Right forelimb (tissue), 1 donor: ENCODE results near the gene ZC3H7A.

ENCODE experiments used
- DNase-seq: peaks from one replicate; pipeline ENCODE4 v3.0.0-alpha.2; 2018

ZC3H7A gene

DNA sequence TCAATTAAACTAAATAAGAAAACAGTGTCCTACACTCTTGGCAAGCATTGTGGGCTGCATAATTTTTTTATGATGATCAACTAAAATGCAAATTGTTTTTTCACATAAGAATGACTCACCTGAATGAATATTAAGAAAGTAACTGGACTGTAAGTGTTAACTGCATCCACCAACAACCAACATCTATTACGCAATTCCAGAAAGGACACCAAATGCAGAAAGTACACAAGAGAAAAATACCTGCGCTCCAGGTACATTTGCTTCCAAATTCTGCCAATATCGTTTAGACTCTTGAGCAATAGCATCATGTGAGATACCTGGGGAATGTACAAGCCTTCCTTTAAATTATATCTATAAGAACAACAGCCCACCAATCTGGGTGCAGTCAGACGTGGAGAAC lies 34.6 kb downstream of the ZC3H7A start:
- no peak for DNase-seq

DNA sequence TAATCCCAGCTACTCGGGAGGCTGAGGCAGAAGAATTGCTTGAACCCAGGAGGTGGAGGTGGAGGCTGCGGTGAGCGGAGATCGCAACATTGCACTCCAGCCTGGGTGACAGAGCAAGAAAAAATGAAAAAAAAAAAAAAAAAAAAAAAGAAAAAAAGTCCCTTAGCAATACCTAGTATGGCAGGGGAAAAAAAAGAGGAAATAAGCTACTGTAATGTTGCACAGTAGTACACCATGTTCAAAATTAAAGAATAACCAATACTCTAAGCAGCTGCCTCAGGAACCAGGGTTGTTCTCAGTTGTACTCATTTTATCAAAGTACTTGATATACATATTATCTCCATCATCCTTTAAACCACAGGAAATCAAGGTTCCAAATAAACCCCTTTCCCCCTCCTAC lies 37.1 kb downstream of the ZC3H7A start:
- DNase-seq: no peak

GRCh38 chr16:11759163-11759834 lies 37.8 kb downstream of the ZC3H7A start:
- no peak for DNase-seq

GRCh38 chr16:11757671-11758545 lies 39.1 kb downstream of the ZC3H7A start:
- no peak for DNase-seq

DNA sequence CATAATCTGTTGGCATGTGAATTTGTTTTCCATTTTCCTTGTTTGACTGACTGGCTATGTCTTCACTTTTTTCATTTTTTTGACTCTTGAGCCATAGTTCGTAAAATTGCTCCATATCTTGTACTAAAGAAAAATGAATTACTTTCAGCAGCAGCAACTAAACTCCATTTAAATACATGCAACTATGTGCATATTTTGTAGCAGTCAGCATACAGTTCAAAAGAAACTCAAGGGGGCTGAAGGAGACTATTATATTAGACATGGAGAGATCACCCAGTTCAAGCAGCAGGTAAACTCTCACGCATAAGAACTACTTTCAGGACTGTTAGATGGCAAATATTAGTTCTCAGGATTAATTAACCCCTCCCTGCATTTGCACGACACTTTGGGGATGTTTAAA lies 40.8 kb downstream of the ZC3H7A start:
- no peak for DNase-seq

DNA sequence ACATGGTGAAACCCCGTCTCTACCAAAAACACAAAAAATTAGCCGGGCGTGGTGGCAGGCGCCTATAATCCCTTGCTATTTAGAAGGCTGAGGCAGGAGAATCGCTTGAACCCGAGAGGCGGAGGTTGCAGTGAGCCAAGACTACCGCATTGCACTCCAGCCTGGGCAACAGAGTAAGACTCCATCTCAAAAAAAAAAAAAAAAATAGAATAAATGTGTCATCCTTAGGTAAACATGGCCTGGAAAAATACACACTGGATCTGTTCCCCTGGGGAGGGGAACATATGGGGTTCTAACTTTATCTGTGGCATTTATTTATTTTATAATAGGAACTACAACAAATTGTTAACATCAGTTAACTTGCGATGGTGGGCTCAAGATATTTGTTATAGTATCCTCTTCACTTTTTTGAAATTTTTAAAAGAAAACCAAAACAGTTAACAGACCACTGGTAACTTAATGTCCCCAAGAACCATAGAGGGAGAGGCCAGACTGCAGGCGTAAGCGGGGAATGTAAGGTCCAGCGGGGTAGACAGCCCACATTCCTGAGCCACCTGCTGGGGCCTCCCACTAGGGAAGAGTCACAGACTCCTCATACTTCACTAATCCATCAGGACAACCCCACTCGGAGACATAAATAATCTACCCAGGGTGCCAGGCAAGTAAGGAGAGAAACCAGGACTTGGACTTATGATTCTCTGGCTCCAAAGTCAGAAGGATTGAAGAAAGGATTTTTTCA lies 41.9 kb downstream of the ZC3H7A start:
- no peak for DNase-seq

DNA sequence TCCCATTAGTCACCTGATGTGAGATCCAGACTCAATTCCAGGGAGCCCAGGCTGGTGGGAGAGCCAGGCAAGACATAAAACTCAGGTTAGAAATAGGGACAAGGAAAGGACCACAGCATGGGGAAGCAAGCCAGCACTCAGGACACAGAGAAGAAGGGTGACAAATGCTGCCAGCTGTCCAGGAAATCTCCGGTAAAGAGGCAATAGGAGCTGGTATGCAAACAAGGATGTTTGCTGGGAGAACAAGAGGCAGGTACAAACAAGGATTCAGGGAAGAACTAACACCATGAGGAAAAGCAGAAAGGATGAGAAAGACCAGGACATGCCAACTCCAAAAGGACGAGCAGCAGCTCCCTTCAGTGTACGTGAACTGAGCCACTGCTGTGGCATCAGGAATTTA lies 44.2 kb downstream of the ZC3H7A start:
- DNase-seq: no peak

DNA sequence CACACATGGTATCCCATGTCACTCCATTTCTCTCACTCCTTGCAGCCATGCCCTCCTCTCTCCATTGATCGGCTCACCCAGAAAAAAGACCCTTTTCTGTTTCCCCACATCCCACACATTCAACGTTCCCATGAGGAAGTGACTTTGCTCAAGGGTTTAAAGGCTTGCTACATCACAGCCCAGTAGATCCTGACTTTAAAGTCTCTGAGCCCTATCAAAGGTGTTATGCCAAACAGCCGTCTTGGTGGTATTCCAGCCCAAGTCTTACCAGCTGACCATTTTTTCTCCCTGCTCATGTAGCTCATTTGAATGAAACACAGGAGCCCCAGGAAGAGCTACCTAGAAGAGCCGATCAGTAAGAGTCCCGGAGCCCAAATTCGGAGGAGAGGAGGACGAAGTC lies 47.0 kb downstream of the ZC3H7A start:
- DNase-seq: no peak

DNA sequence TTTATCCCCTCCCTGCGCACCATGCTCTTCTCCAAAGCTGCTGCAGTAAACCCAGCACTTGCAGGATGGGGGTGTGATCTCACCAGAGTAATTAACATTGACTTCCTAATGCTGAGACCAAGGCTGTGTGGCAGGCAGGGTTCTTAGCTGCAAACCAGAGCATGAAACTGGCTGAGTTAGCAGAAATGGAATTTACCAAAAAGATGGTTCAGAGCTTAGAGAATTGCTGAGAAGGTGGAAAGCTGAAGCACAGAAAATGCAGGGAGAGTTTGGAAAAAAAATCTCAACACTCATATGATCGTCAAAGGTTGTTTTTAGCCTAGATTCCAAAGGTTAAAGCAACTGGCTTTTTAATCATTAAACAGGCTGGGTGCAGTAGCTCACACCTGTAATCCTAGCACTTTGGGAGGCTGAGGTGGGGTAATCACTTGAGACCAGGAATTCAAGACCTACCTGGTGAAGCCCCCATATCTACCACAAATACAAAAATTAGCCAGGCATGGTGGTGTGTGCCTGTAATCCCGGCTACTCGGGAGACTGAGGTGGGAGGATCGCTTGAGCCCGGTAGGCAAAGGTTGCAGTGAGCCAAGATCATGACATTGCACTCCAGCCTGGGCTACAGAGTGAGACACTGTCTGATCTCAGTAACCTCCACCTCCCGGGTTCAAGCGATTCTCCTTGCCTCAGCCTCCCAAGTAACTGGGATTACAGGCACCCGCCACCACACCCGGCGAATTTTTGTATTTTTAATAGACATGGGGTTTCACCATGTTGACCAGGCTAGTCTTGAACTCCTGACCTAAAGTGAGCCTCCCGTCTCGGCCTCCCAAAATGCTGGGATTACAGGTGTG lies 48.4 kb downstream of the ZC3H7A start:
- no peak for DNase-seq

GRCh38 chr16:11747949-11748403 lies 49.1 kb downstream of the ZC3H7A start:
- DNase-seq: no peak

GRCh38 chr16:11744075-11744470 lies 53.0 kb downstream of the ZC3H7A start:
- no peak for DNase-seq

- DNase-seq: no peak
These were observed 53.6 kb downstream of the ZC3H7A start for GRCh38 chr16:11743308-11744074.

DNA sequence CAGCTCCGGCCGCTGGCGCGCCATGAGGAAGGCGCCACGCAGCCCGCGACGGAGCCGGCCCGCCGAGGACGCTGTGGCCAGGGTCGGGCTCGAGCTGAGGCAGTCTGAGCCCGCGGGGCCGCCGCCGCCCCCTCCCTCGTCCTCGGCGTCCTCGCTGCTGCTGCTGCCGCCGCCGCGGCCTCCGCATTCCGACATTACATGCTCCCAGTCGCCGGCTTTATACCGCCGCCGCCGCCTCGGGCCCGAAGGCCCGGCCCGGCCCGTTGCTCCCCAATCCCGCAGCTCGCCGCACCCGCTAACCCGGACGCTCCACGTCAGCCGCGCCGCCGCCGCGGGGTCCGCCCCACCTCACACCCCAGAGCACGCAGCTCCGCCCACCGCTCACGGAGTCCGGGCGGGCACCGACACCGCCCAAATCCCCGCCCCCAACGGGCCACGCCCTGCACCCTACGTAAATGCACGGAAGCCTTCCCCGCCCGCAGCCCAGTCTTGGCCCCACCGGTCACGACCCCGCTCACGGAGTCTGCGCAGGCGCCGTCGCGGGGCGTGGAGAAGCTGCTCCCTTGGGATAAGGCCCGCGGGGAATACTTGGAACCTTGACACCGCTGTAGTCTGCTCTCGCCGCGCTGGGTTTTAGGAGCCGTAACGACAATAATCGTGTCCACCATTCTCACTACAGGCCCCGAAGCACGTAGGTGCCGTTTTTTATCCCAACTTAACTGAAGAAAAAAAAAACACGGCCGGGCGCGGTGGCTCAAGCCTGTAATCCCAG lies 54.3 kb downstream of the ZC3H7A start, which contains the start of gene TXNDC11:
Gene TXNDC11 (minus strand): TSS at position 322 of the 772 bp plus-strand sequence. CDS start 127 bp downstream, at position 195.
- peak; percentile 99 for DNase-seq

DNA sequence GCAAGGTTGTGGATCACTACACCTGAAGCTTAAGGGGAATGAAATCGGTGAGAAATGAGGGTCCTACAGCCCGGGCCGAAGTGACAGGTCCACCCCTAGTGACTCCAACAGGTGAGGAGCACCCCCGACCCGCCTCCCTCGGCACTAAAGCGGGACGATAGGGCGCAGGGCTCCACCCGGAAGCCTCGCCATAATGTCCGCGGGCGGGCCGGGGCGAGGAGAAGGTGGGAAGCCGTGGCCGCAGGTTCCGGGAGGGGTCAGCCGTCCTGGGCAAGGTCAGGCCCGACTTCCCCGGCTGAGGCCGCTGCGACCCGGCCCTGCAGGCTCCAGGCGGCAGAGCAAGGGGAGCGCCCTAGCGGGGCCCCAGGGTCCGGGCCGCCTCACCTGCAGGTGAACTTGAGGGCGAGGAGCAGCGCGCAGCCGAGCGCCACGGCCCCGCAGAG lies 54.9 kb downstream of the ZC3H7A start:
- peak; percentile 48 for DNase-seq

DNA sequence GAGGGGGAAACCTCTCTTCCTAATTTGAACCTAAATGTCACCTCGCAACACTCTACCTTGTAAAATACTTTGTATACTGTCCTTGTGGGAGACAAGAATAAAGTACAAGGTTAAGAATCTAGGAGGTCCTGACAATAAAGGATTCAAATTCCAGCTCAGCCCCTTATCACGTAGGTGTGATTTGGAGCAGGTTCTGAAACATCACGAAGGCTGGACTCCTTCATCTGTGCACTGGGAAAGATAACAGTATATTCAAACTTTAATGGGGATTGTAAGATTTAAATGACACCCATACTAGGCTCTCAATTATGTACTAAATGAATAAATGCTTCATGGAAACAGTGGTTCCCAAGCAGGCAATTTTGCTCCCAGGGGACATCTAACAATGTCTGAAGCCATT lies 56.5 kb downstream of the ZC3H7A start:
- DNase-seq: no peak

GRCh38 chr16:11738742-11739544 lies 58.1 kb downstream of the ZC3H7A start:
- DNase-seq: no peak

GRCh38 chr16:11737713-11738112 lies 59.3 kb downstream of the ZC3H7A start:
- no peak for DNase-seq

DNA sequence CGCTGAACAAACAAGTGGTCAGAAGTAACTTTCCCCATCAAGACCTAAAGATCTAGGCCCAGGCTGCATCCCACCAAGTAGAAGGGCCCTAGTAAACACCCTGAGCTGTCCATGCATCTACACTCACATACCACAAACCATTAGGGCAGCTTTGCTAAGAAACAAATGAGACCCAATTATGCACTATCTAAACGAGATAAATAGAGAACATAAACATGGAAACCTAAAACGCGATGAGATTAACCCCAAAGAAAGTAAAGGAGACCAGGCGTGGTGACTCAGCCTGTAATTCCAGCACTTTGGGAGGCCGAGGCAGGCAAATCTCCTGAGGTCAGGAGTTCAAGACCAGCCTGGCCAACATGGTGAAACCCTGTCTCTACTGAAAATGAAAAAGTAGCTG lies 60.2 kb downstream of the ZC3H7A start:
- no peak for DNase-seq

DNA sequence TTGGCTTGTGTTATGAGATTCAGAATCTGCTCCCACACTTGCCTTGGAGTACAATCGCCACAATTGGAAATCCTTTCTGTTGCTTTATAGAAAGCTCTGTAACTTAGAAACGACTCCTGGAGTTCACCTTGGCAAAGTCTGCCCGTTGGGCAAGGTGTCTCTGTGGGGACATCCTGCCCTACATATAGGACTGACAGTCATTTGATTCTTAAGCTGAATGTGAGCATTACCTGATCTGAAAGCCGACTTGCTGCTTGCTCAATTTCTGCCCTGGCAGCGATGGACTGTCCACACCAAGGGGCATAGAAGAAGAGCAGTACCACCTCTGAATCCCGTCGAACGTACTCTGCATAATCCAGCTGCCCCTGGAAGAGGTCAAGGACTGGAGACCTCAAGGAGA lies 61.3 kb downstream of the ZC3H7A start:
- no peak for DNase-seq

DNA sequence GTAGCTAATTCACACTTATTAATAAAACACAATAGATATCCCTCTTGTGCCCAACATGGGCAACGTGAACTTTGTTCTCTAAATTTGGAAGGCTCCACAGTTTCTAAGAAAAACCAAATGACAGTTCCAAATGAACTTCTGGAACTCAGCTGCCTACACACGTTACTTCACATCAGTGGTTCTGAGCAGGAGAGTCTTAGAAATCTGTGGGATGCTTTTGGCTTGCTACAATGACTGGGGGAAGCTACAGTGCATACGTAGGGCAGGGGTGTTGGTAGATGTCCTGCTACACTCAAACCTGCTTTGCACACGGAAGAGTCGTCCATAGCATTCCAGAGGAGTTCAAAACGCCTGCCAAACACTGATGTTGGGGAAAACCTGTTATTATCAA lies 62.4 kb downstream of the ZC3H7A start:
- no peak for DNase-seq
